IMR-90 (cell line): ENCODE measurements around the gene SSH2. TPM values are rescaled to one million over a fixed set of nuclear protein-coding genes. Genes with fewer than 3 reads are reported as not detected.

Experiments used
- ATAC-seq: fragments of 200-7000 bp; cut with Tn5 transposase; 2 replicates; pipeline ENCODE4 v1.9.1; 2020; ENCODE audit warnings: low read depth, mild to moderate bottlenecking, moderate library complexity
- BruUV-seq: library from RNA; stranded (reverse); fragments of 400-500 nt; replicated peaks from 2 replicates; lab custom pipeline; 2021; lab: Mats Ljungman, UMichigan
- CTCF ChIA-PET: fragments of 300-600 bp; formaldehyde crosslinking; extraction: SDS; loops from one replicate; lab custom pipeline; 2021; ENCODE audit warnings: antibody characterized with exemption; lab: Yijun Ruan, JAX
- POLR2A ChIA-PET: fragments of 300-600 bp; sonication (Branson Sonifier 250); formaldehyde crosslinking; loops from one replicate; lab custom pipeline; 2022; ENCODE audit warnings: antibody characterized with exemption; ENCODE audit not compliant: unreplicated experiment; lab: Charles Lee
- DNase-seq: peaks from one replicate; pipeline ENCODE4 v3.0.0; 2013
- H2AFZ ChIP-seq: replicated peaks from 2 replicates; pipeline ENCODE3; 2013; ENCODE audit warnings: low read length, mild to moderate bottlenecking; ENCODE audit not compliant: poor library complexity
- H2AK5ac ChIP-seq: 2 replicates; pipeline ENCODE4 v1.6.1; 2013; ENCODE audit warnings: low read depth, low read length, inconsistent platforms
- H2AK9ac ChIP-seq: replicated peaks from 2 replicates; pipeline ENCODE3; 2013; ENCODE audit warnings: mild to moderate bottlenecking, low read depth, low read length, moderate library complexity; ENCODE audit not compliant: poor library complexity
- H2BK120ac ChIP-seq: 2 replicates; pipeline ENCODE4 v1.6.1; 2013; ENCODE audit warnings: low read depth, low read length, inconsistent platforms
- H2BK15ac ChIP-seq: 3 replicates; pipeline ENCODE4 v1.6.1; 2013; ENCODE audit warnings: low read depth, low read length, inconsistent platforms
- H2BK20ac ChIP-seq: 2 replicates; pipeline ENCODE4 v1.6.1; 2013; ENCODE audit warnings: low read depth, mild to moderate bottlenecking, inconsistent platforms, low read length, moderate library complexity
- H2BK5ac ChIP-seq: 2 replicates; pipeline ENCODE4 v1.6.1; 2013; ENCODE audit warnings: mild to moderate bottlenecking, low read depth, low read length, inconsistent platforms; ENCODE audit not compliant: poor library complexity, severe bottlenecking
- H3K14ac ChIP-seq: replicated peaks from 2 replicates; pipeline ENCODE4 v1.6.1; 2013; ENCODE audit warnings: low read depth, low read length, inconsistent platforms
- H3K18ac ChIP-seq: 2 replicates; pipeline ENCODE4 v1.6.1; 2013; ENCODE audit warnings: low read depth, low read length, control low read depth
- H3K23ac ChIP-seq: 2 replicates; pipeline ENCODE4 v1.6.1; 2013; ENCODE audit warnings: low read depth, low read length, inconsistent platforms
- H3K27ac ChIP-seq: 2 replicates; pipeline ENCODE4 v1.5.1; 2013; ENCODE audit warnings: mild to moderate bottlenecking, control low read depth, low read length; ENCODE audit not compliant: insufficient read depth
- H3K27me3 ChIP-seq: 2 replicates; pipeline ENCODE4 v1.6.1; 2013; ENCODE audit warnings: low read length; ENCODE audit not compliant: control insufficient read depth, insufficient read depth
- H3K36me3 ChIP-seq: 2 replicates; pipeline ENCODE4 v1.6.1; 2013; ENCODE audit warnings: low read length, mixed read lengths; ENCODE audit not compliant: control insufficient read depth, insufficient read depth
- H3K4ac ChIP-seq: 2 replicates; pipeline ENCODE4 v1.6.1; 2013; ENCODE audit warnings: low read depth, low read length, inconsistent platforms
- H3K4me1 ChIP-seq: 2 replicates; pipeline ENCODE4 v1.6.1; 2013; ENCODE audit warnings: low read length, mixed read lengths; ENCODE audit not compliant: control insufficient read depth, insufficient read depth
- H3K4me2 ChIP-seq: 2 replicates; pipeline ENCODE4 v1.6.1; 2013; ENCODE audit warnings: low read depth, mild to moderate bottlenecking, control low read depth, low read length, moderate library complexity
- H3K4me3 ChIP-seq: 2 replicates; pipeline ENCODE4 v1.5.1; 2013; ENCODE audit warnings: low read depth, mild to moderate bottlenecking, control low read depth, low read length, moderate library complexity; ENCODE audit not compliant: insufficient read depth
- H3K56ac ChIP-seq: 2 replicates; pipeline ENCODE4 v1.6.1; 2013; ENCODE audit warnings: low read length, inconsistent platforms; ENCODE audit not compliant: insufficient read depth; ENCODE audit errors: extremely low read depth
- H3K79me1 ChIP-seq, 2 experiments: 2 replicates each; pipeline ENCODE4 v1.6.1; 2013; ENCODE audit warnings: low read length in 2 of 2, inconsistent platforms in 1 of 2, low read depth in 1 of 2
- H3K9ac ChIP-seq: 2 replicates; pipeline ENCODE4 v1.6.1; 2013; ENCODE audit warnings: low read depth, low read length, control low read depth
- H3K9me1 ChIP-seq: 2 replicates; pipeline ENCODE4 v1.6.1; 2013; ENCODE audit warnings: low read length, inconsistent platforms; ENCODE audit not compliant: insufficient read depth
- H3K9me3 ChIP-seq: 2 replicates; pipeline ENCODE4 v1.6.1; 2013; ENCODE audit warnings: low read length; ENCODE audit not compliant: control insufficient read depth, insufficient read depth
- H4K20me1 ChIP-seq: 2 replicates; pipeline ENCODE4 v1.6.1; 2013; ENCODE audit warnings: low read length, inconsistent platforms; ENCODE audit not compliant: insufficient read depth
- H4K5ac ChIP-seq: 2 replicates; pipeline ENCODE4 v1.6.1; 2013; ENCODE audit warnings: mild to moderate bottlenecking, low read depth, low read length, control low read depth
- H4K8ac ChIP-seq, 2 experiments: 2 replicates each; pipeline ENCODE4 v1.6.1; 2013; ENCODE audit warnings: low read depth in 2 of 2, low read length in 2 of 2, control low read depth in 1 of 2, inconsistent platforms in 1 of 2
- H4K91ac ChIP-seq: 2 replicates; pipeline ENCODE4 v1.6.1; 2013; ENCODE audit warnings: low read depth, low read length, inconsistent platforms; ENCODE audit not compliant: insufficient read depth
- CHD1 ChIP-seq: IDR thresholded peaks from 2 replicates; pipeline ENCODE4 v1.6.1; 2012; ENCODE audit warnings: low read depth, low read length, improper control_type of control experiment
- CTCF ChIP-seq: conservative IDR thresholded peaks from 2 replicates; pipeline ENCODE4 v1.5.1; 2012; ENCODE audit warnings: mild to moderate bottlenecking, low read depth, low read length, improper control_type of control experiment
- FOS ChIP-seq: fragments of 150-350 bp; IDR thresholded peaks from 2 replicates; pipeline ENCODE4 v1.6.1; 2016; ENCODE audit warnings: low read depth, low read length
- MAFK ChIP-seq: IDR thresholded peaks from 2 replicates; pipeline ENCODE4 v1.6.1; 2012; ENCODE audit warnings: low read depth, low read length, improper control_type of control experiment
- MAZ ChIP-seq: IDR thresholded peaks from 2 replicates; pipeline ENCODE4 v1.6.1; 2012; ENCODE audit warnings: low read depth, mild to moderate bottlenecking, low read length, improper control_type of control experiment, moderate library complexity, borderline replicate concordance
- POLR2A ChIP-seq: IDR thresholded peaks from 2 replicates; pipeline ENCODE4 v1.6.1; 2012; ENCODE audit warnings: mild to moderate bottlenecking, low read depth, low read length
- RFX5 ChIP-seq: IDR thresholded peaks from 2 replicates; pipeline ENCODE4 v1.8.0; 2012; ENCODE audit warnings: low read depth, mild to moderate bottlenecking, low read length, moderate library complexity
- WGBS, 2 experiments: methylation state at CpG; one replicate each; pipeline versions ENCODE4 v1.1.5 to v1.1.7; 2013; ENCODE audit warnings: missing lambda C conversion rate in 2 of 2; ENCODE audit not compliant: insufficient read length in 1 of 2; ENCODE audit errors: extremely low coverage in 2 of 2; 5-methylcytosine and 5-hydroxymethylcytosine counted together
- dilution Hi-C: fragments of 300-500 bp; cut with HindIII; formaldehyde crosslinking; loops from one replicate; pipeline ENCODE4 v1.14.3; 2018; ENCODE audit warnings: low sequenced_read_pairs; ENCODE audit not compliant: unreplicated experiment
- in situ Hi-C: fragments of 300-500 bp; cut with MboI; formaldehyde crosslinking; loops from 3 replicates; pipeline ENCODE4 v1.14.3; 2019; ENCODE audit warnings: low sequenced_read_pairs, inconsistent platforms, mixed read lengths
- intact Hi-C: fragments of 100-400 bp; cut with micrococcal nuclease; formaldehyde crosslinking; loops from 2 replicates; pipeline ENCODE4 v1.10.0; 2022
- polyA plus RNA-seq, 3 experiments: library from polyadenylated mRNA; depleted of rRNA; stranded (reverse); fragments of >200 nt; gene quantifications; 2 replicates each; pipeline ENCODE4 v1.2.3, GENCODE V29; 2012; ENCODE audit warnings: low replicate concordance in 1 of 3
- total RNA-seq: library from RNA; depleted of rRNA; stranded (reverse); fragments of >200 nt; gene quantifications from 2 replicates; pipeline ENCODE4 v1.2.3, GENCODE V29; 2012

Gene SSH2
- total and polyA plus RNA-seq, 2 of the 4 experiments (the other 2 are of a cell fraction) = 9.3 TPM

DNA sequence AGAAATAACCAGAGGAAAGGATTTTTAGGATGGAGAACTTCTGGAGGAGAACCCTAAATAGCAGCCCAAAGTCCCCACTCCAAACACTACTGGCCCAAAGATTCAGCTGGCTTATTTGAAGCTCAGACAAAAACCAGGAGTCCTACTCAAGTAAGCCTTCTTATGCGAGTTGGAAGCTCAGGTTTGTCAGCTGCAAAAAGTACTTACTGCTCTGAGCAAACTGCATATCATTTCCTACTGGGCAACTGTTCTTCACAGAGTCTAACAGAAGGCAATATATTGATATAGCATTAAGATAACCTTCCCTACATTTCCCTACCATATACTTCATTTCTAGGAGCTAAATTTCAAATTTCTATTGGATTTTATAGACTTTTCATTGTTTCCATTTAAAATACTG lies 231.2 kb downstream of the SSH2 start:
- TF ChIP-seq RFX5 (no peak), POLR2A (no peak), MAFK (no peak), MAZ (no peak), FOS (no peak), CTCF (no peak), CHD1 (no peak)
- Histone ChIP-seq H4K8ac (no peak overlapping the region), H3K4me3 (no peak overlapping the region), H4K91ac (no peak overlapping the region), H2AFZ (no peak overlapping the region), H3K18ac (no peak overlapping the region), H2BK15ac (no peak overlapping the region), H3K4me2 (no peak overlapping the region), H3K4me1 (peaks cover 3% of the 10 kb centered on the region; the same call in 1 of the 2 replicates), H2BK5ac (no peak overlapping the region), H3K23ac (no peak overlapping the region), H3K9ac (no peak overlapping the region), H3K4ac (no peak overlapping the region), H2BK20ac (no peak overlapping the region), H3K27me3 (no peaks in the 10 kb centered on the region), H3K9me1 (no peaks in the 10 kb centered on the region; the same call in 1 of the 2 replicates), H3K56ac (no peak overlapping the region), H3K14ac (no peak overlapping the region), H3K79me1 (no peaks in the 10 kb centered on the region; a peak in 1 of 4 replicates), H2BK120ac (no peak overlapping the region), H3K9me3 (no peaks in the 10 kb centered on the region), H2AK9ac (no peak overlapping the region), H2AK5ac (no peak overlapping the region), H3K36me3 (peaks cover 13% of the 10 kb centered on the region), H4K5ac (no peak overlapping the region; the same call in 1 of the 2 replicates), H3K27ac (no peak overlapping the region), H4K20me1 (no peaks in the 10 kb centered on the region)
- WGBS, 2 experiments = no CpG with 5 or more reads among the region's 1 CpG
- intact Hi-C loops = no loop called here
- ChIA-PET POLR2A (interaction anchor here (0.5 kb wide), 1 partner anchor 416 kb away, joined by 5 read pairs; no protein-coding TSS in a partner anchor), CTCF (interaction anchor here (0.6 kb wide), 1 partner anchor 109 kb away, joined by 3 read pairs; no protein-coding TSS in a partner anchor)
- no peak for DNase-seq
- no peak for ATAC-seq
- dilution Hi-C loops = no loop called here
- BruUV-seq = no TSS peak
- in situ Hi-C loops = no loop called here
